K562 (cell line): ENCODE results near the gene KBTBD3. TPM values are rescaled to one million over a fixed set of nuclear protein-coding genes. Genes with fewer than 3 reads are reported as not detected.

ENCODE experiments used
- ATAC-seq: fragments of 200-7000 bp; cut with Tn5 transposase; 3 replicates; pipeline ENCODE4 v1.9.1; 2020; ENCODE audit warnings: moderate library complexity
- BruUV-seq: library from RNA; stranded (reverse); fragments of 400-500 nt; replicated peaks from 2 replicates; lab custom pipeline; 2021; lab: Mats Ljungman, UMichigan
- CTCF ChIA-PET: fragments of 300-600 bp; formaldehyde crosslinking; extraction: SDS; loops from one replicate; lab custom pipeline; 2021; ENCODE audit warnings: low intra/inter-chr PET ratio; lab: Yijun Ruan, JAX
- POLR2A ChIA-PET: fragments of 300-600, 350-650 bp; sonication (Branson Sonifier 250); formaldehyde crosslinking; extraction: SDS; loops from one replicate; lab custom pipeline; 2021; ENCODE audit warnings: antibody characterized with exemption, inconsistent platforms; lab: Yijun Ruan, JAX
- DNase-seq, 4 experiments: peaks; one replicate each; pipeline versions ENCODE4 v3.0.0 to v3.0.0-alpha.2; 2011 to 2018; ENCODE audit warnings: low spot score in 3 of 4, mixed read lengths in 3 of 4; ENCODE audit errors: extremely low read depth in 1 of 4
- FAIRE-seq: peaks from 2 replicates; lab custom pipeline; 2011; peaks lifted over from hg19 to GRCh38; lab: Jason Lieb, UNC
- H2AFZ ChIP-seq: 2 replicates; pipeline ENCODE4 v1.6.0; 2011; ENCODE audit warnings: low read depth, low read length, control low read depth, inconsistent platforms
- H3K27ac ChIP-seq: fragments of 200-600 bp; 3 replicates; pipeline ENCODE4 v1.8.0; 2011; ENCODE audit warnings: low read depth, mild to moderate bottlenecking, control low read depth, inconsistent platforms, low read length, moderate library complexity, mixed read lengths; ENCODE audit errors: extremely low read depth
- H3K27me3 ChIP-seq, 2 experiments: fragments of 300-600 bp in 1 of 2; 2 replicates in 1 of 2; 3 replicates in 1 of 2; pipeline versions ENCODE4 v1.6.0 to v1.8.0; 2011; ENCODE audit warnings: inconsistent platforms in 2 of 2, low read length in 2 of 2, mild to moderate bottlenecking in 1 of 2, mixed read lengths in 1 of 2, moderate library complexity in 1 of 2; ENCODE audit not compliant: control insufficient read depth in 2 of 2, insufficient read depth in 2 of 2
- H3K36me3 ChIP-seq: fragments of 300-600 bp; 3 replicates; pipeline ENCODE4 v1.8.0; 2011; ENCODE audit warnings: mild to moderate bottlenecking, low read length, inconsistent platforms; ENCODE audit not compliant: control insufficient read depth, insufficient read depth
- H3K4me1 ChIP-seq, 2 experiments: fragments of 200-600 bp in 1 of 2; replicated peaks in 1 of 2; 2 replicates in 1 of 2; 3 replicates in 1 of 2; pipeline versions ENCODE4 v1.5.1 to v1.8.0; 2011; ENCODE audit warnings: inconsistent platforms in 2 of 2, low read length in 2 of 2, mild to moderate bottlenecking in 1 of 2, mixed read lengths in 1 of 2, moderate library complexity in 1 of 2; ENCODE audit not compliant: control insufficient read depth in 2 of 2, insufficient read depth in 2 of 2
- H3K4me2 ChIP-seq: 2 replicates; pipeline ENCODE4 v1.6.1; 2011; ENCODE audit warnings: low read length, control low read depth, inconsistent platforms, mixed read lengths; ENCODE audit not compliant: insufficient read depth
- H3K4me3 ChIP-seq: fragments of 200-600 bp; sonication (generic), shearing (Covaris generic); 2 replicates; pipeline ENCODE4 v1.5.1; 2016; ENCODE audit warnings: control low read depth, inconsistent platforms
- H3K79me2 ChIP-seq: fragments of 200-600 bp; 3 replicates; pipeline ENCODE4 v1.8.0; 2011; ENCODE audit warnings: low read length, inconsistent platforms; ENCODE audit not compliant: control insufficient read depth, insufficient read depth
- H3K9ac ChIP-seq, 2 experiments: 2 replicates each; pipeline versions ENCODE4 v1.6.0 to v1.6.1; 2011; ENCODE audit warnings: low read depth in 2 of 2, low read length in 2 of 2, control low read depth in 1 of 2, inconsistent platforms in 1 of 2, mild to moderate bottlenecking in 1 of 2, mixed read lengths in 1 of 2; ENCODE audit not compliant: insufficient read depth in 1 of 2
- H3K9me1 ChIP-seq: one replicate; pipeline ENCODE4 v1.6.0; 2011; ENCODE audit warnings: inconsistent platforms, mild to moderate bottlenecking, low read length, moderate library complexity; ENCODE audit not compliant: control insufficient read depth, insufficient read depth
- H3K9me3 ChIP-seq: replicated peaks from 2 replicates; pipeline ENCODE4 v1.5.1; 2011; ENCODE audit warnings: low read depth, low read length, inconsistent platforms; ENCODE audit not compliant: control insufficient read depth, insufficient read depth
- H4K20me1 ChIP-seq: replicated peaks from 2 replicates; pipeline ENCODE4 v1.6.1; 2011; ENCODE audit warnings: low read length, inconsistent platforms, mixed read lengths; ENCODE audit not compliant: control insufficient read depth, insufficient read depth
- CHCHD3 ChIP-seq: fragments of 250-450 bp; sonication (Bioruptor Pico); IDR thresholded peaks from 2 replicates; pipeline ENCODE4 v2.1.2; 2022; ENCODE audit warnings: mild to moderate bottlenecking
- CREB3 ChIP-seq: fragments of 450-650 bp; conservative IDR thresholded peaks from 2 replicates; pipeline ENCODE4 v1.6.1; 2016; ENCODE audit warnings: missing genetic modification characterization, low read depth, mild to moderate bottlenecking, missing compliant biosample characterization, moderate library complexity
- HIVEP1 ChIP-seq: fragments of 250-450 bp; sonication (Bioruptor Pico); IDR thresholded peaks from 2 replicates; pipeline ENCODE4 v1.4.0; 2020; ENCODE audit warnings: mild to moderate bottlenecking
- IFI16 ChIP-seq: fragments of 250-450 bp; sonication (Bioruptor Pico); IDR thresholded peaks from 2 replicates; pipeline ENCODE4 v2.1.2; 2022; ENCODE audit warnings: mild to moderate bottlenecking, inconsistent platforms
- SAFB ChIP-seq: fragments of 200-400 bp; formaldehyde crosslinking; IDR thresholded peaks from 2 replicates; pipeline ENCODE4 v1.6.1; 2017; ENCODE audit warnings: low read depth, low read length, borderline replicate concordance
- TSC22D4 ChIP-seq: fragments of 450-650 bp; IDR thresholded peaks from 2 replicates; pipeline ENCODE4 v1.6.1; 2016; ENCODE audit warnings: missing genetic modification characterization, missing biosample characterization, control low read depth
- VEZF1 ChIP-seq: fragments of 200-800 bp; sonication (Bioruptor generic); IDR thresholded peaks from 2 replicates; pipeline ENCODE4 v1.6.1; 2017; ENCODE audit warnings: missing genetic modification characterization, missing compliant biosample characterization
- XRCC4 ChIP-seq: IDR thresholded peaks from one replicate; pipeline ENCODE4 v1.6.1; 2011; ENCODE audit not compliant: insufficient read depth, insufficient read length; ENCODE audit errors: extremely low read depth
- ZFP91 ChIP-seq: sonication (generic); formaldehyde crosslinking; IDR thresholded peaks from 2 replicates; pipeline ENCODE4 v1.8.0; 2022; ENCODE audit warnings: mild to moderate bottlenecking, missing genetic modification reagents
- ZNF449 ChIP-seq: fragments of 250-450 bp; sonication (Bioruptor Pico); IDR thresholded peaks from 2 replicates; pipeline ENCODE4 v1.8.0; 2022; ENCODE audit warnings: moderate library complexity, mild to moderate bottlenecking, inconsistent platforms
- WGBS: fragments of 100-300 bp; shearing (Covaris generic); methylation state at CpG from one replicate; pipeline ENCODE4 v1.1.6; 2016; ENCODE audit warnings: low coverage, mixed read lengths; ENCODE audit not compliant: insufficient coverage; ENCODE audit errors: missing lambda C conversion rate; 5-methylcytosine and 5-hydroxymethylcytosine counted together
- in situ Hi-C: fragments of 300-500 bp; cut with MboI; formaldehyde crosslinking; loops from 4 replicates; pipeline ENCODE4 v1.15.0; 2018; ENCODE audit warnings: inconsistent platforms, mixed read lengths
- intact Hi-C: fragments of 100-400 bp; cut with micrococcal nuclease; formaldehyde crosslinking; loops from 2 replicates; pipeline ENCODE4 v1.14.2; 2022
- polyA plus RNA-seq, 8 experiments: library from polyadenylated mRNA; depleted of rRNA in 4 of 8; stranded (reverse) in 5 of 8; unstranded in 3 of 8; fragments of >200 nt; fragmentation: Nextera tagmentation in 2 of 8; fragmentation: Illumina TruSeq in 1 of 8; extraction: Ambion mirVana in 2 of 8; extraction: Trizol in 1 of 8; gene quantifications; 2 replicates each; pipeline versions ENCODE4 v1.2.1 to v1.2.3, GENCODE V29; 2011 to 2014; ENCODE audit warnings: inconsistent platforms in 1 of 8, missing spikeins in 1 of 8
- total RNA-seq, 7 experiments: library from RNA; depleted of rRNA in 6 of 7; stranded (reverse); fragments of >200 nt in 6 of 7; fragmentation: Illumina TruSeq in 2 of 7; extraction: Trizol in 2 of 7; gene quantifications; 2 replicates each; pipeline versions ENCODE4 v1.2.1 to v1.2.3, GENCODE V29; 2011 to 2021; ENCODE audit warnings: low replicate concordance in 1 of 7

Gene KBTBD3
- total and polyA plus RNA-seq, 9 of the 15 experiments (the other 6 are each of a cell fraction or from before 2014, with no cell fraction given) = 4.2 to 31.2 (median 6.4) TPM

- ChIA-PET CTCF (no interaction called here), POLR2A (no interaction called here)
Observed at GRCh38 chr11:106049727-106050476, 27.2 kb downstream of the KBTBD3 start.

GRCh38 chr11:106047631-106048030 is 29.5 kb downstream of the KBTBD3 start:
- Histone ChIP-seq H3K4me2 (no peak overlapping the region), H2AFZ (no peak overlapping the region), H3K9me1 (no peaks in the 10 kb centered on the region), H3K79me2 (no peaks in the 10 kb centered on the region), H3K9me3 (no peaks in the 10 kb centered on the region), H3K36me3 (no peaks in the 10 kb centered on the region), H3K27me3 (no peaks in the 10 kb centered on the region), H3K9ac (no peak overlapping the region), H3K27ac (no peak overlapping the region), H3K4me1 (no peaks in the 10 kb centered on the region), H4K20me1 (no peaks in the 10 kb centered on the region), H3K4me3 (no peak overlapping the region)
- CTCF ChIA-PET = no interaction called here
- ATAC-seq = no peak
- no TSS peak for BruUV-seq
- in situ Hi-C loops = no loop called here
- intact Hi-C loops = no loop called here
- DNase-seq = no peak
- no peak for FAIRE-seq
- POLR2A ChIA-PET = no interaction called here
- no peak for TF ChIP-seq VEZF1 (CRISPR knock-in tag)
- no peak for TF ChIP-seq SAFB
- no peak for TF ChIP-seq HIVEP1 (CRISPR knock-in tag)
- no peak for TF ChIP-seq ZNF449 (CRISPR knock-in tag)
- no peak for TF ChIP-seq CREB3 (tag)
- no peak for TF ChIP-seq ZFP91 (CRISPR knock-in tag)
- TF ChIP-seq TSC22D4 = no peak
- TF ChIP-seq IFI16 = no peak

More at GRCh38 chr11:106049727-106050476, 27.2 kb downstream of the KBTBD3 start:
- Histone ChIP-seq H3K9me3 (no peaks in the 10 kb centered on the region), H3K27me3 (no peaks in the 10 kb centered on the region), H2AFZ (no peak overlapping the region), H4K20me1 (no peaks in the 10 kb centered on the region), H3K4me3 (no peak overlapping the region), H3K4me2 (no peak overlapping the region), H3K36me3 (no peaks in the 10 kb centered on the region), H3K4me1 (no peaks in the 10 kb centered on the region), H3K27ac (no peak overlapping the region), H3K9ac (no peak overlapping the region), H3K9me1 (no peaks in the 10 kb centered on the region), H3K79me2 (no peaks in the 10 kb centered on the region)
- intact Hi-C loops (no loop called here), in situ Hi-C loops (no loop called here)
- ATAC-seq = no peak
- 0% methylated on average over 5 of the region's 5 CpGs for WGBS
- BruUV-seq = no TSS peak
- no peak for TF ChIP-seq CHCHD3 (CRISPR knock-in tag)
- TF ChIP-seq XRCC4 = no peak
- no peak for DNase-seq
- FAIRE-seq = no peak
